ENCODE results near the gene PTS.

The PTS gene

GRCh38 chr11:112270551-112271180 lies 44.4 kb downstream of the PTS start:
- TF ChIP-seq SPI1 (IDR thresholded peaks at IDR 0.05; ENCODE audit: low read depth, low read length) (no peak), POLR2A (IDR thresholded peaks at IDR 0.05; ENCODE audit: low read depth, low read length) (no peak), POLR2AphosphoS5 (IDR thresholded peaks at IDR 0.05; ENCODE audit: low read depth, low read length) (no peak), POU2F2 (IDR thresholded peaks at IDR 0.05; ENCODE audit: low read depth, low read length) (no peak), PAX5 (IDR thresholded peaks at IDR 0.05; ENCODE audit: insufficient read depth, low read length, severe bottlenecking) (no peak), TAF1 (IDR thresholded peaks at IDR 0.05; ENCODE audit: low read depth, low read length) (no peak)
- FAIRE-seq (no peak), DNase-seq (ENCODE audit: insufficient read length, low spot score) (no peak)

GRCh38 chr11:112271242-112271641 lies 45.0 kb downstream of the PTS start:
- TF ChIP-seq TAF1 (IDR thresholded peaks at IDR 0.05; ENCODE audit: low read depth, low read length) (no peak), SPI1 (IDR thresholded peaks at IDR 0.05; ENCODE audit: low read depth, low read length) (no peak), POU2F2 (IDR thresholded peaks at IDR 0.05; ENCODE audit: low read depth, low read length) (no peak), POLR2A (IDR thresholded peaks at IDR 0.05; ENCODE audit: low read depth, low read length) (no peak), PAX5 (IDR thresholded peaks at IDR 0.05; ENCODE audit: insufficient read depth, low read length, severe bottlenecking) (no peak), POLR2AphosphoS5 (IDR thresholded peaks at IDR 0.05; ENCODE audit: low read depth, low read length) (no peak)
- FAIRE-seq (no peak), DNase-seq (ENCODE audit: insufficient read length, low spot score) (no peak)

DNA sequence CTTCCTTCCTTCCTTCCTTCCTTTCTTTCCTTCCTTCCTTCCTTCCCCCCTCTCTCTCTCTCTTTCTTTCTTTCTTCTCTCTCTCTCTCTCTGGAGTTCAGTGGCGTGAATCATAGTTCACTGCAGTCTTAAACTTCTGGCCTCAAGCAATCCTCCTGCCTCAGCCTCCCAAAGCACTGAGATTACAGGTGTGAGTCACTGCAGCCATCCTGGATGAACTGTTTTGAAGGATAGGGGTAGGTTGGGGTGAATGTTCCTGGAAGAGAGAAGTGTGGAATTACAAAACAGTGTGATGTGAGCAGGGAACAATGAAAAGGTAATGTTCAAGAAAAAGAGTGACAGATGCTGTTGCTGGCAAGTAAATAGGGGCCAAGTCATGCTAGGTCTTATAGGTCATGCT lies 46.8 kb downstream of the PTS start:
- FAIRE-seq, result no peak
- no peak for TF ChIP-seq TAF1 (IDR thresholded peaks at IDR 0.05; ENCODE audit: low read depth, low read length)
- TF ChIP-seq SPI1 (IDR thresholded peaks at IDR 0.05; ENCODE audit: low read depth, low read length), result no peak
- TF ChIP-seq POLR2AphosphoS5 (IDR thresholded peaks at IDR 0.05; ENCODE audit: low read depth, low read length), result no peak
- TF ChIP-seq POLR2A (IDR thresholded peaks at IDR 0.05; ENCODE audit: low read depth, low read length), result no peak
- TF ChIP-seq POU2F2 (IDR thresholded peaks at IDR 0.05; ENCODE audit: low read depth, low read length), result no peak
- TF ChIP-seq PAX5 (IDR thresholded peaks at IDR 0.05; ENCODE audit: insufficient read depth, low read length, severe bottlenecking), result no peak
- no peak for DNase-seq (ENCODE audit: insufficient read length, low spot score)

- no peak for DNase-seq (ENCODE audit: insufficient read length, low spot score)
- no peak for FAIRE-seq
- no peak for TF ChIP-seq POLR2AphosphoS5 (IDR thresholded peaks at IDR 0.05; ENCODE audit: low read depth, low read length)
- no peak for TF ChIP-seq PAX5 (IDR thresholded peaks at IDR 0.05; ENCODE audit: insufficient read depth, low read length, severe bottlenecking)
- no peak for TF ChIP-seq POLR2A (IDR thresholded peaks at IDR 0.05; ENCODE audit: low read depth, low read length)
- no peak for TF ChIP-seq TAF1 (IDR thresholded peaks at IDR 0.05; ENCODE audit: low read depth, low read length)
- no peak for TF ChIP-seq SPI1 (IDR thresholded peaks at IDR 0.05; ENCODE audit: low read depth, low read length)
- TF ChIP-seq POU2F2 (IDR thresholded peaks at IDR 0.05; ENCODE audit: low read depth, low read length), result no peak
Measured at GRCh38 chr11:112274007-112274783, 48.0 kb downstream of the PTS start.

GRCh38 chr11:112277029-112277428 lies 50.8 kb downstream of the PTS start:
- DNase-seq (ENCODE audit: insufficient read length, low spot score) (no peak), FAIRE-seq (no peak)
- no peak for TF ChIP-seq POU2F2 (IDR thresholded peaks at IDR 0.05; ENCODE audit: low read depth, low read length)
- no peak for TF ChIP-seq SPI1 (IDR thresholded peaks at IDR 0.05; ENCODE audit: low read depth, low read length)
- no peak for TF ChIP-seq TAF1 (IDR thresholded peaks at IDR 0.05; ENCODE audit: low read depth, low read length)
- no peak for TF ChIP-seq PAX5 (IDR thresholded peaks at IDR 0.05; ENCODE audit: insufficient read depth, low read length, severe bottlenecking)
- no peak for TF ChIP-seq POLR2AphosphoS5 (IDR thresholded peaks at IDR 0.05; ENCODE audit: low read depth, low read length)
- TF ChIP-seq POLR2A (IDR thresholded peaks at IDR 0.05; ENCODE audit: low read depth, low read length), result no peak

DNA sequence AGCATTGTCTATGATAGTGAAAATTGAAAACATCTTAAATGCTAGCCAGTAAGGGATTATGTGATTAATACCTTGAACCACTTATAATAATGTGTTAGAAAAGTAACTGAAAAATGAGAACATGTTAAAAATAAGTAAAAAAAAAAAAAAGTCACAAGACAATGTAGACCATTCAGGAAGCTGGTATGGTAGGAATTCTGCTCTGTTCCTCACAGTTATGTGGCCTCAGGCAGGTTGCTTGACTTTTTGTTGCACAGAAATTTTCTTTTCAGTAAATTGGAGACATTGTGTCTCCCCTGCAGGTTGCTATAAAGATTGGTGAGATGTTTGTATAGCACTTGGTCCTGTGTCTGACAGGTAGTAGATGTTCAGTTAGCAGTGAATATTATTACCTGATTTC lies 51.7 kb downstream of the PTS start:
- TF ChIP-seq POLR2A (IDR thresholded peaks at IDR 0.05; ENCODE audit: low read depth, low read length) (no peak), POU2F2 (IDR thresholded peaks at IDR 0.05; ENCODE audit: low read depth, low read length) (no peak), POLR2AphosphoS5 (IDR thresholded peaks at IDR 0.05; ENCODE audit: low read depth, low read length) (no peak), SPI1 (IDR thresholded peaks at IDR 0.05; ENCODE audit: low read depth, low read length) (no peak), PAX5 (IDR thresholded peaks at IDR 0.05; ENCODE audit: insufficient read depth, low read length, severe bottlenecking) (no peak), TAF1 (IDR thresholded peaks at IDR 0.05; ENCODE audit: low read depth, low read length) (no peak)
- DNase-seq (ENCODE audit: insufficient read length, low spot score), result no peak

GRCh38 chr11:112278803-112279202 lies 52.6 kb downstream of the PTS start:
- TF ChIP-seq SPI1 (IDR thresholded peaks at IDR 0.05; ENCODE audit: low read depth, low read length), result no peak
- TF ChIP-seq TAF1 (IDR thresholded peaks at IDR 0.05; ENCODE audit: low read depth, low read length), result no peak
- TF ChIP-seq POLR2A (IDR thresholded peaks at IDR 0.05; ENCODE audit: low read depth, low read length), result no peak
- no peak for TF ChIP-seq PAX5 (IDR thresholded peaks at IDR 0.05; ENCODE audit: insufficient read depth, low read length, severe bottlenecking)
- no peak for TF ChIP-seq POU2F2 (IDR thresholded peaks at IDR 0.05; ENCODE audit: low read depth, low read length)
- no peak for TF ChIP-seq POLR2AphosphoS5 (IDR thresholded peaks at IDR 0.05; ENCODE audit: low read depth, low read length)
- DNase-seq (ENCODE audit: insufficient read length, low spot score) (no peak), FAIRE-seq (no peak)

More for the DNA sequence above, 51.7 kb downstream of the PTS start:
- no peak for FAIRE-seq

GRCh38 chr11:112279901-112280267 lies 53.7 kb downstream of the PTS start:
- TF ChIP-seq POU2F2 (IDR thresholded peaks at IDR 0.05; ENCODE audit: low read depth, low read length), result no peak
- no peak for TF ChIP-seq POLR2AphosphoS5 (IDR thresholded peaks at IDR 0.05; ENCODE audit: low read depth, low read length)
- no peak for TF ChIP-seq SPI1 (IDR thresholded peaks at IDR 0.05; ENCODE audit: low read depth, low read length)
- TF ChIP-seq PAX5 (IDR thresholded peaks at IDR 0.05; ENCODE audit: insufficient read depth, low read length, severe bottlenecking), result no peak
- TF ChIP-seq TAF1 (IDR thresholded peaks at IDR 0.05; ENCODE audit: low read depth, low read length), result no peak
- TF ChIP-seq POLR2A (IDR thresholded peaks at IDR 0.05; ENCODE audit: low read depth, low read length), result no peak
- DNase-seq (ENCODE audit: insufficient read length, low spot score) (peak; percentile 54), FAIRE-seq (no peak)
